Measurements from ENCODE around the gene TASP1.
A peak's percentile ranks its signal among the peaks of the same experiment; 100 is the strongest.

Gene TASP1

DNA sequence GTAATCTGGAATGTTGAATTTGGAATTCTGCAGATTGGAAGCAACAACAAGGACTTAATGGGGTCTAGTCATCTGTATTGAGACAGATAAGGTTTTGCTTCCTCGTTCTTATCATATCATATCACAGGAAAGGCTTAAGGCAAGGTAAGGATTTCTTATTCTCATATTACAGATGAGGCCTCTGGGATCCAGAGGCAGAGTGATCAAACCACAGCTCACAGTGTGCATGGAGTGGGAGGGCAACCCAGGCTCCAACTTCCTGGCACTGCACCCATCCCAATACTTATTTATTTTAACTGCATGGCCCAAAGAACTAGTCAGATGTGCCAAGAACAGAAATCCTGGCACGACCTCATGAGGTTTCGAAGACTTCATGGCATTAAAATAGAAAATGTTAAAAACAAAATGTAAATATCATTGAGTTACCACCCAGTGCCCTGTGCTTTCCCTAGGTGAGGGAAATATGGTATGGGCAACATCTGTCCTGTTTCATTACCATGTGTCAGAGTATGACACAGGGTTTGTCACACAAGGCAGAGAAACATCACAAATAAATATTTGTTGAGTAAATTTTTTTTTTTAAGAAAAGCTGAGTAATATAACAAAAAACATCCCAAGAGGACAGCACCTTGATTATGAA, 225.8 kb downstream of the TASP1 start:
- H3K36me3 ChIP-seq (ENCODE audit: insufficient read depth, low read length) = peaks cover 90% of the 10 kb centered on the region
- H3K4me2 ChIP-seq (ENCODE audit: insufficient read depth, low read length) = no peak overlapping the region

DNA sequence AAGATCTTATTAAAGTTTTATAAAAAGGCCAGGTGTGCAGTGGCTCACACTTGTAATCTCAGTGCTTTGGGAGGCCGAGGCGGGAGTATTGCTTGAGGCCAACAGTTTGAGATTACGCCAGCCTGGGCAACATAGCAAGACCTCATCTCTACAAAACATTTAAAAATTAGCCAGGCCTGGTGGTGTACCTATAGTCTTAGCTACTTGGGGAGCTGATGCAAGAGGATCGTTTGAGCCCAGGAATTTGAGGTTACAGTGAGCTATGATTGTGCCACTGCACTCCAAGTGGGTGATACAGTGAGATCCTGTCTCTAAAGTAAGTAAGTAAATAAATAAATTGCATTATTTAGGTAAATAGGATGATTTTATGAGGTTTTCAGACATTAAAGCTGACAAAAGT, 234.4 kb downstream of the TASP1 start:
- Histone ChIP-seq H3K9ac (ENCODE audit: low read depth, low read length) (no peak overlapping the region), H3K79me2 (ENCODE audit: insufficient read depth, low read length) (peaks cover 13% of the 10 kb centered on the region; the same call in 1 of the 2 replicates), H3K36me3 (ENCODE audit: insufficient read depth, low read length) (peaks cover 67% of the 10 kb centered on the region; the same call in 1 of the 2 replicates), H3K27me3 (ENCODE audit: insufficient read depth, low read length, poor library complexity) (no peaks in the 10 kb centered on the region), H3K9me3 (ENCODE audit: insufficient read depth, low read length, severe bottlenecking) (no peaks in the 10 kb centered on the region), H3K27ac (ENCODE audit: low read length) (no peak overlapping the region), H4K20me1 (ENCODE audit: insufficient read depth, low read length) (no peaks in the 10 kb centered on the region), H3K4me2 (ENCODE audit: insufficient read depth, low read length) (no peak overlapping the region), H2AFZ (ENCODE audit: low read depth, low read length) (no peak overlapping the region), H3K4me3 (ENCODE audit: low read depth in 1 of 2, low read length in 2 of 2) (no peak overlapping the region), H3K4me1 (ENCODE audit: insufficient read depth, low read length) (no peaks in the 10 kb centered on the region)
- DNase-seq = no peak
- ATAC-seq (ENCODE audit: insufficient read depth, low read depth) = no peak
- TF ChIP-seq, protein P1, sequence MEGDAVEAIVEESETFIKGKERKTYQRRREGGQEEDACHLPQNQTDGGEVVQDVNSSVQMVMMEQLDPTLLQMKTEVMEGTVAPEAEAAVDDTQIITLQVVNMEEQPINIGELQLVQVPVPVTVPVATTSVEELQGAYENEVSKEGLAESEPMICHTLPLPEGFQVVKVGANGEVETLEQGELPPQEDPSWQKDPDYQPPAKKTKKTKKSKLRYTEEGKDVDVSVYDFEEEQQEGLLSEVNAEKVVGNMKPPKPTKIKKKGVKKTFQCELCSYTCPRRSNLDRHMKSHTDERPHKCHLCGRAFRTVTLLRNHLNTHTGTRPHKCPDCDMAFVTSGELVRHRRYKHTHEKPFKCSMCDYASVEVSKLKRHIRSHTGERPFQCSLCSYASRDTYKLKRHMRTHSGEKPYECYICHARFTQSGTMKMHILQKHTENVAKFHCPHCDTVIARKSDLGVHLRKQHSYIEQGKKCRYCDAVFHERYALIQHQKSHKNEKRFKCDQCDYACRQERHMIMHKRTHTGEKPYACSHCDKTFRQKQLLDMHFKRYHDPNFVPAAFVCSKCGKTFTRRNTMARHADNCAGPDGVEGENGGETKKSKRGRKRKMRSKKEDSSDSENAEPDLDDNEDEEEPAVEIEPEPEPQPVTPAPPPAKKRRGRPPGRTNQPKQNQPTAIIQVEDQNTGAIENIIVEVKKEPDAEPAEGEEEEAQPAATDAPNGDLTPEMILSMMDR (IDR thresholded peaks at IDR 0.05; ENCODE audit: borderline replicate concordance, extremely low read depth, low read length, poor library complexity, severe bottlenecking) = no peak
- no peak for TF ChIP-seq EZH2 (IDR thresholded peaks at IDR 0.05; ENCODE audit: borderline replicate concordance, low read depth, low read length, severe bottlenecking)

More for the DNA sequence above, 225.8 kb downstream of the TASP1 start:
- 0 out of 3 replicates have a peak, but pooled peaks have one; percentile 22 for ATAC-seq (ENCODE audit: insufficient read depth, low read depth)
- no peaks in the 10 kb centered on the region for H4K20me1 ChIP-seq (ENCODE audit: insufficient read depth, low read length)
- no peaks in the 10 kb centered on the region for H3K9me3 ChIP-seq (ENCODE audit: insufficient read depth, low read length, severe bottlenecking)
- no peak for DNase-seq
- no peaks in the 10 kb centered on the region for H3K27me3 ChIP-seq (ENCODE audit: insufficient read depth, low read length, poor library complexity)
- H3K79me2 ChIP-seq (ENCODE audit: insufficient read depth, low read length) = peaks cover 16% of the 10 kb centered on the region; the same call in 1 of the 2 replicates
- no peaks in the 10 kb centered on the region for H3K4me1 ChIP-seq (ENCODE audit: insufficient read depth, low read length)
- TF ChIP-seq, protein P1 (IDR thresholded peaks at IDR 0.05; ENCODE audit: borderline replicate concordance, extremely low read depth, low read length, poor library complexity, severe bottlenecking) = no peak
- TF ChIP-seq EZH2 (IDR thresholded peaks at IDR 0.05; ENCODE audit: borderline replicate concordance, low read depth, low read length, severe bottlenecking) = no peak
- H3K4me3 ChIP-seq (ENCODE audit: low read depth in 1 of 2, low read length in 2 of 2) = no peak overlapping the region
- H3K9ac ChIP-seq (ENCODE audit: low read depth, low read length) = no peak overlapping the region
- no peak overlapping the region for H2AFZ ChIP-seq (ENCODE audit: low read depth, low read length)
- H3K27ac ChIP-seq (ENCODE audit: low read length) = 0 out of 2 replicates have a peak overlapping the region, but pooled peaks have one; percentile 21

DNA sequence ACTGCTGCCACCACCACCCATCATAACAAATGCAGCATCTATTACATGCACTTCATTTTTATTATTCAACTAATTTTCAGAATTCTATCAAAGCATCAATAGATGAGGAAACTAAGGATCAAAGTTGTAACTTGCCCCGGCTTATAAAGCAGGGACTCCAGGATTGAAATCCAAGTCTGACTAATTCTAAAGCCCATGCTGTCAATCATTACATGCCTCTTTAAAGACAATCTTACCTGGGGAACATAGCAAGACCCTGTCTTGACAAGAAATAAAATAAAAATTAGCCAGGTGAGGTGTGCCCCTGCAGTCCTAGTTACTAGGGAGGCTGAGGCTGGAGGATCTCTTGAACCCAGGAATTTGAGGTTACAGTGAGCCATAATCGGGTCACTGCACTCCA, 235.3 kb downstream of the TASP1 start:
- no peak overlapping the region for H3K9ac ChIP-seq (ENCODE audit: low read depth, low read length)
- DNase-seq = no peak
- no peak overlapping the region for H3K4me3 ChIP-seq (ENCODE audit: low read depth in 1 of 2, low read length in 2 of 2)
- no peaks in the 10 kb centered on the region for H3K9me3 ChIP-seq (ENCODE audit: insufficient read depth, low read length, severe bottlenecking)
- no peaks in the 10 kb centered on the region for H3K4me1 ChIP-seq (ENCODE audit: insufficient read depth, low read length)
- H2AFZ ChIP-seq (ENCODE audit: low read depth, low read length) = no peak overlapping the region
- no peak overlapping the region for H3K27ac ChIP-seq (ENCODE audit: low read length)
- peaks cover 68% of the 10 kb centered on the region; the same call in 1 of the 2 replicates for H3K36me3 ChIP-seq (ENCODE audit: insufficient read depth, low read length)
- peaks cover 20% of the 10 kb centered on the region; the same call in 1 of the 2 replicates for H3K79me2 ChIP-seq (ENCODE audit: insufficient read depth, low read length)
- no peak for ATAC-seq (ENCODE audit: insufficient read depth, low read depth)
- no peak overlapping the region for H3K4me2 ChIP-seq (ENCODE audit: insufficient read depth, low read length)
- H3K27me3 ChIP-seq (ENCODE audit: insufficient read depth, low read length, poor library complexity) = no peaks in the 10 kb centered on the region
- H4K20me1 ChIP-seq (ENCODE audit: insufficient read depth, low read length) = no peaks in the 10 kb centered on the region
- TF ChIP-seq, protein P1 (IDR thresholded peaks at IDR 0.05; ENCODE audit: borderline replicate concordance, extremely low read depth, low read length, poor library complexity, severe bottlenecking) = no peak
- TF ChIP-seq EZH2 (IDR thresholded peaks at IDR 0.05; ENCODE audit: borderline replicate concordance, low read depth, low read length, severe bottlenecking) = no peak

Data from DND-41 (cell line).